Stimulated activated memory B cell treated with anti-CD40 and anti-IgM and Interleukin-4, amounts not matched to agents 10 μg/mL and 1 μg/mL and 100 μg/mL, for 72 hours (primary cell): ENCODE measurements around the gene ARL13B.
A peak's percentile ranks its signal among the peaks of the same experiment; 100 is the strongest.

Experiments used
- ATAC-seq: fragments of 150-1000 bp; cut with Tn5 transposase; 2 replicates; pipeline ENCODE4 v1.10.0; 2021
- H3K27ac Mint-ChIP-seq: one replicate; pipeline ENCODE4 v1.8.0; 2022; ENCODE audit warnings: mild to moderate bottlenecking, mixed read lengths
- H3K27me3 Mint-ChIP-seq: one replicate; pipeline ENCODE4 v1.8.0; 2022; ENCODE audit warnings: mixed read lengths
- H3K36me3 Mint-ChIP-seq: one replicate; pipeline ENCODE4 v1.8.0; 2022; ENCODE audit warnings: mixed read lengths
- H3K4me1 Mint-ChIP-seq: one replicate; pipeline ENCODE4 v1.8.0; 2022; ENCODE audit warnings: mixed read lengths
- H3K4me3 Mint-ChIP-seq: one replicate; pipeline ENCODE4 v1.8.0; 2022; ENCODE audit warnings: mild to moderate bottlenecking, moderate library complexity, mixed read lengths
- H3K9me3 Mint-ChIP-seq: one replicate; pipeline ENCODE4 v1.8.0; 2022; ENCODE audit warnings: mixed read lengths

The ARL13B gene

DNA sequence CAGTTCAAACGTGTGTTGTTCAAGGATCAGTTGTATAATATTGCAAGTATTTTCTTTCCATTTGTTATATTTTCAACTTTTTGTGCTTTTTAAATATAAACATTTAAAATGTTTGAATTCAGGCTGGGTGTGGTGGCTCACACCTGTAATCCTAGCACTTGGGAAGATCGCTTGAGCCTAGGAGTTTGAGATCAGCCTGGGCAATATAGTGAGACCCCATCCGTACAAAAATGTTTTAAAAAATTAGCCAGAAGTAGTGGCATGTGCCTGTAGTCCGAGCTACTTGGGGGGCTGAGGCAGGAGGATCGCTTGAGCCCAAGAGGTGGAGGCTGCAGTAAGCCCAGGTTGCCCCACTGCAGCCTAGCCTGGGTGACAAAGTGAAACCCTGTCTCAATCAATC is 4.7 kb downstream of the ARL13B start:
- ATAC-seq, result no peak
- Mint-ChIP-seq H3K27me3 (no peaks in the 10 kb centered on the region), H3K4me3 (no peak overlapping the region), H3K4me1 (peaks cover 14% of the 10 kb centered on the region), H3K9me3 (no peaks in the 10 kb centered on the region), H3K36me3 (no peaks in the 10 kb centered on the region), H3K27ac (no peak overlapping the region)

GRCh38 chr3:93988283-93988682 is 8.3 kb downstream of the ARL13B start:
- Mint-ChIP-seq H3K9me3 (no peaks in the 10 kb centered on the region), H3K4me1 (no peaks in the 10 kb centered on the region), H3K36me3 (no peaks in the 10 kb centered on the region), H3K27ac (no peak overlapping the region), H3K27me3 (no peaks in the 10 kb centered on the region), H3K4me3 (no peak overlapping the region)
- ATAC-seq, result no peak

DNA sequence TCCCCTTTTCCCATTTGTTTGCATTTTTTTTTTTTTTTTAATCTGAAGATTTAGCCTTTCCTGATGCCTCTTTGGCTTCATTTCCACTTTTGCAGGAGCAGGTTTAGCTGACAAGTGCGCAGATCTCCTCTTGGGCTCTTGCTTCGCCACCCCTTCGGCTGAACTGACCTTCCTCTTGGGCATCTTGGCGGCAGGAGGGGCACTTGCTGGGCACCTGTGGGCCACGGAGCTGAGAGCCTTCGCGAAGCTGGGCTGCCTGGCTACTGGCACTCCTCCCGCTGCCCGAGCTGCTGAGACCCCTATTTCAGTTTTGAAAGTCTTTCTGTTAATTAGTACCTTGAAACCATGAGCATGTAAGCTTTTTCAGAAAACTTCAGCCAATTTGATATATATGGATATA is 8.8 kb downstream of the ARL13B start:
- H3K27ac Mint-ChIP-seq, result no peak overlapping the region
- H3K36me3 Mint-ChIP-seq, result no peaks in the 10 kb centered on the region
- no peaks in the 10 kb centered on the region for H3K9me3 Mint-ChIP-seq
- ATAC-seq, result no peak
- H3K4me1 Mint-ChIP-seq, result no peaks in the 10 kb centered on the region
- no peak overlapping the region for H3K4me3 Mint-ChIP-seq
- no peaks in the 10 kb centered on the region for H3K27me3 Mint-ChIP-seq

- no peaks in the 10 kb centered on the region for H3K36me3 Mint-ChIP-seq
- no peak for ATAC-seq
Observed at GRCh38 chr3:93989241-93989640, 9.3 kb downstream of the ARL13B start.

GRCh38 chr3:93991631-93992030 is 11.7 kb downstream of the ARL13B start:
- no peaks in the 10 kb centered on the region for H3K4me1 Mint-ChIP-seq
- H3K27me3 Mint-ChIP-seq, result no peaks in the 10 kb centered on the region
- no peaks in the 10 kb centered on the region for H3K9me3 Mint-ChIP-seq
- ATAC-seq, result no peak
- no peaks in the 10 kb centered on the region for H3K36me3 Mint-ChIP-seq
- no peak overlapping the region for H3K27ac Mint-ChIP-seq
- H3K4me3 Mint-ChIP-seq, result no peak overlapping the region

More at GRCh38 chr3:93989241-93989640, 9.3 kb downstream of the ARL13B start:
- H3K4me3 Mint-ChIP-seq, result no peak overlapping the region
- no peaks in the 10 kb centered on the region for H3K27me3 Mint-ChIP-seq
- no peaks in the 10 kb centered on the region for H3K4me1 Mint-ChIP-seq
- H3K9me3 Mint-ChIP-seq, result no peaks in the 10 kb centered on the region
- H3K27ac Mint-ChIP-seq, result no peak overlapping the region

- H3K4me1 Mint-ChIP-seq, result no peaks in the 10 kb centered on the region
Observed at GRCh38 chr3:93992207-93992606, 12.3 kb downstream of the ARL13B start.

DNA sequence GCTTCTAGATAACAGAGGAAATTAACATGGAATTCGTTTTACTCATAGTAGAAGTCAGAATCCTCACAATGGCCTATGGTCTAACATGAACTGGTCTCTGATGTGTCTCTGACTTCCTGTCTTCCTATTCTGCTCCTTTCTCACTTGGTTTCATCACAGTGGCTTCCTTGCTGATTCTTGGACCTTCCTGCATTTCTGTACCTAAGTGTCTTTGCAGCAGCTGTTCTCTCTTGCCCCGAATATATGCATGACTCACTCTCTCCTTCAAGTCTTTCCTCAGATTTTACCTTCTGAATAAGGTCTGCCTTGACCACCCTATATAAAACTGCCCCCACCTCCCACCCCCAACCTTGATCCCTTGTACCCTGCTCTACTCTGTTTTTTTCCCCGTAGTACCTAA is 14.1 kb downstream of the ARL13B start:
- no peak for ATAC-seq
- H3K4me3 Mint-ChIP-seq, result no peak overlapping the region
- no peaks in the 10 kb centered on the region for H3K27me3 Mint-ChIP-seq
- H3K36me3 Mint-ChIP-seq, result peaks cover 9% of the 10 kb centered on the region
- H3K4me1 Mint-ChIP-seq, result no peaks in the 10 kb centered on the region
- H3K9me3 Mint-ChIP-seq, result no peaks in the 10 kb centered on the region
- H3K27ac Mint-ChIP-seq, result no peak overlapping the region

More at GRCh38 chr3:93992207-93992606, 12.3 kb downstream of the ARL13B start:
- Mint-ChIP-seq H3K9me3 (no peaks in the 10 kb centered on the region), H3K4me3 (no peak overlapping the region), H3K27me3 (no peaks in the 10 kb centered on the region), H3K36me3 (no peaks in the 10 kb centered on the region), H3K27ac (no peak overlapping the region)
- no peak for ATAC-seq

- Mint-ChIP-seq H3K4me1 (peaks cover 8% of the 10 kb centered on the region), H3K27ac (no peak overlapping the region), H3K27me3 (no peaks in the 10 kb centered on the region), H3K9me3 (no peaks in the 10 kb centered on the region), H3K36me3 (peaks cover 10% of the 10 kb centered on the region), H3K4me3 (no peak overlapping the region)
- no peak for ATAC-seq
Observed at GRCh38 chr3:94001191-94001590, 21.2 kb downstream of the ARL13B start.

DNA sequence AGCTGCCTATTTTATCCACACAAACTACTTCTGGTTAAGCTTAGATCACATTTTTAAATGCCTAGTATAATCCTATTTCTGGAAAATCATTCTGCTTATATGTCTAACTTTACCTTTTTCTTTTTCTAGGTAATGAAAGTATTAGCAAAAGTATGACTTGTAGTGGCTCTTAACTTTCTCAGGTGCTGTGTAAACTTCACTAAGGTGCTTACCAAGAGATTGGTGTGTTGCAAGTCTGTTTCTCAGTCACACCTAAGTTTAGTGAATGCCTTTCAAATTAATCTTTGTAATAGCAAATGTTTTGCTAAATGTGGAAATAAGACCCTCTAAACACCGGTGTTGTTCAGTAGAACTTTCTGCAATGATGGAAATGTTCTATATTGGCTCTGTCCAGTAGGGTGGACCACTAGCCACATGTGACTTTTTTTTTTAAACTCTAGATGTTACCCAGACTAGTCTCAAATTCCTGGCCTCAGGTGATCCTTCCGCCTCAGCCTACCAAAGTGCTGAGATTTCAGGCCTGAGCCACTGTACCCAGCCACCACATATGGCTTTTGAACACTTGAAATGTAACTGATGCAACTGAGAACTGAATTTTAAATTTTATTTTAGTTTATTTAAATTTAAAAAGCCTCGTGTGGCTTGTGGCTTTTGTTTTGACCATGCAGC is 22.0 kb downstream of the ARL13B start:
- Mint-ChIP-seq H3K4me1 (peaks cover 12% of the 10 kb centered on the region), H3K4me3 (no peak overlapping the region), H3K27me3 (no peaks in the 10 kb centered on the region), H3K9me3 (no peaks in the 10 kb centered on the region), H3K27ac (no peak overlapping the region), H3K36me3 (peaks cover 15% of the 10 kb centered on the region)
- ATAC-seq, result no peak

DNA sequence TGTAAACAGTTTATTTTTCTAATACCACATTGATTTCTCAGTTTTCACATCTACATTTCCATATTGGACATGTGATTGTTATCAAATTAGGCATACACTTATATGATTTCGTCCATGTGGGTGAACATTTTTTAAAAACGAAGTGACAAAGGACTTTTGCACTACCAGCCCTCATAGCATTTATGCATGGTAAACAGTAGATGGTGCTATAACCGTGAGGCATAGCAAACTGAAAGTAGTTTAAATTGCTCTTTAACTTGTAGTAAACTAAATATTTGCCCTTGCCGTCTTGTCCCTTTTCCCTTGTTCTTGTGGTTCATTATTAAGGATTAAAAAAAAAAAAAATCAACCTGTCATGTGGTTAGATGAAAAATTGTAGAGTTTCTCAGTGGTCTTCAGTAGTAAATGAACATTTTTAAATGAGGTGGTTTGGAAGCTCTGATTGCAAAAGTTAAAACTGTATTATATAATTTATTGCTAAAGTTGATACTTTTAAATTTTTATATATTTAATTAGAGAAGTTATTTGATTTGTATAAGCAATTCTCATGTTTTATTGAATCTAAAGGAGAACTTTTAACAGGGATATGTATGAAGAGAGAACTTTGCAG is 24.5 kb downstream of the ARL13B start:
- Mint-ChIP-seq H3K27ac (peak overlapping the region; percentile 70), H3K4me1 (peaks cover 12% of the 10 kb centered on the region), H3K4me3 (peak overlapping the region; percentile 60), H3K27me3 (no peaks in the 10 kb centered on the region), H3K9me3 (no peaks in the 10 kb centered on the region), H3K36me3 (peaks cover 6% of the 10 kb centered on the region)
- no peak for ATAC-seq

- peaks cover 12% of the 10 kb centered on the region for H3K4me1 Mint-ChIP-seq
- H3K27ac Mint-ChIP-seq, result no peak overlapping the region
- H3K36me3 Mint-ChIP-seq, result peaks cover 28% of the 10 kb centered on the region
- H3K9me3 Mint-ChIP-seq, result no peaks in the 10 kb centered on the region
- ATAC-seq, result no peak
- no peak overlapping the region for H3K4me3 Mint-ChIP-seq
- H3K27me3 Mint-ChIP-seq, result no peaks in the 10 kb centered on the region
Observed at GRCh38 chr3:94008253-94008652, 28.3 kb downstream of the ARL13B start.

DNA sequence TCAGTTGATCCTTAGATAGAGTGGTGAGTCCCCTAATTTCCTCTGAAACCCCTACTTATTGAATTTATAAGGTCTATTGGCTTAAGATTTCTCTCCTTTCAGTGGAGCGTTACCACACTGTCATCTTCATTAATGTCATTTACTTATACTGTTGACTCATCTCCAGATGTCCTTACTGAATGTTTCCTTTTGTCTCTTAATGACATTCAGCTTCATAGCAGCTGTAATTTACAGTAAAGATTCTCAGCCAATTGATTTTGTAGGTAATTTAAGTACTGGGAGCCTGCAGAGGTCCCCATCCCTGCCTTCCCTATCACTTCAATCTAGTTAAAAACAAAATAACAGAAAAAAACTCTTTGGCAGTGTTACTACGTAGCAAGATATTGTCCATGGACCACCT is 29.7 kb downstream of the ARL13B start:
- Mint-ChIP-seq H3K4me3 (no peak overlapping the region), H3K27ac (no peak overlapping the region), H3K36me3 (peaks cover 30% of the 10 kb centered on the region), H3K4me1 (peaks cover 7% of the 10 kb centered on the region), H3K9me3 (no peaks in the 10 kb centered on the region), H3K27me3 (no peaks in the 10 kb centered on the region)
- no peak for ATAC-seq

DNA sequence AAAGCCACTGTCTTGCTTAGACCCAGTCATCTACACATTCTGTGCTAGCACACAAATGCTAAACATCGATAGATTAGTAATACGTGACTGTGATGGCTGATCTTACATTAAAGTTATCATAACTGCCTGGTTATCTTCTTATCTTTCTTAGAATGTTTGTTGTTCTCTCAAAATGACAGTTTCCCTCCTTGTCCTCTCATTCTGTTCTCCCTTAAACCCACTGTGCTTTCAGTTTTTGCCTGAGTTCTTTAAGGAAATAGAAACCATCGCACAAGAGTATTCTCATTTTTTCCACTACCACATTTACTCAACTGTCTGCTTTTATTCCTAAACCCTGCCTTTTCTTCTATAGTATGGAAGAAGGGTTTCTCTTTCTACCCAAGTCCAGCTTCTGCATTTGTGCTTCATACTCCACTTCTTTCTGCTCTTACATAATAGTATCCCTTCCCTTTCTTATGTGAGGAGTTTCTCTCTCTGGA is 31.3 kb downstream of the ARL13B start:
- H3K4me3 Mint-ChIP-seq, result no peak overlapping the region
- no peak for ATAC-seq
- no peaks in the 10 kb centered on the region for H3K9me3 Mint-ChIP-seq
- H3K36me3 Mint-ChIP-seq, result peaks cover 28% of the 10 kb centered on the region
- peaks cover 10% of the 10 kb centered on the region for H3K4me1 Mint-ChIP-seq
- no peak overlapping the region for H3K27ac Mint-ChIP-seq
- H3K27me3 Mint-ChIP-seq, result no peaks in the 10 kb centered on the region

DNA sequence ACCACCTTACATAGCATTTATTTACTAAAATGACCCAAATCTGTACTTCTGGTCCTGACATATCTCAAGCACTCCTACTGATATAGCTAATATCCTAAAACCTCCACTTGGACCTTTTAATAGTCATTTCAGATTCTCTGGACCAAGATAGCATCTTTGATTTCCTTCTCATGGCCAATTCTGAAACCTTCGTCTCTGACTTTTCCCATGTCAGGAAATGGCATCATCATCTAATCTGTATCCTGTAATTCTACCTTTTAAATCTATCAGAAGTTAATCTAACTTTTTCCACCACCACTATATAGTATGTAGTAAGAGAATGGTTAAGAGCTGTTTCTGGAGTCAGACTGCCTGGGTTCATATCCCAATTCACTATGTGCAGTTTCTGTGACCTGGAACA is 32.2 kb downstream of the ARL13B start:
- no peak overlapping the region for H3K27ac Mint-ChIP-seq
- no peaks in the 10 kb centered on the region for H3K9me3 Mint-ChIP-seq
- H3K4me3 Mint-ChIP-seq, result no peak overlapping the region
- no peak for ATAC-seq
- peaks cover 8% of the 10 kb centered on the region for H3K4me1 Mint-ChIP-seq
- H3K36me3 Mint-ChIP-seq, result peaks cover 24% of the 10 kb centered on the region
- H3K27me3 Mint-ChIP-seq, result no peaks in the 10 kb centered on the region

- Mint-ChIP-seq H3K4me3 (no peak overlapping the region), H3K9me3 (no peaks in the 10 kb centered on the region), H3K4me1 (peaks cover 8% of the 10 kb centered on the region), H3K36me3 (peaks cover 24% of the 10 kb centered on the region), H3K27me3 (no peaks in the 10 kb centered on the region), H3K27ac (no peak overlapping the region)
- ATAC-seq, result no peak
Observed at GRCh38 chr3:94015025-94015424, 35.1 kb downstream of the ARL13B start.

DNA sequence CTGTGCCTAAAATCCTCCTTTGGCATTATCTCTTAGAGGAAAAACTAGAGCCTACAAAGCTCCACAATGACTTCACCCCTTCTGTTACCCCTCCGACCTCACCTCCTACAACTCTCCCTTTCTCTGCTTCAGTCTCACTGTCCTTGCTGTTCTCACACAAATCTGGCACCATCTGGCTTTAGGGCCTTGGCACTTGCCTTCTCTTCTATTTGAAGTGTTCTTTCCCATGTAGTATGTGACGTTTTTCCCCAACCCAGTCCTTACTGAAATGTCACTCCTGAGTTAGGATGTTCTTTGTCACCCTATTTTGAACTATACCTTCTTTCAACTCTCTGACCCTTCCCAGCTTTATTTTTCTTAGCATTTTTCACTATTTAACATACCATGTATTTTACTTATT is 39.7 kb downstream of the ARL13B start:
- Mint-ChIP-seq H3K27me3 (no peaks in the 10 kb centered on the region), H3K27ac (no peak overlapping the region), H3K4me1 (peaks cover 6% of the 10 kb centered on the region), H3K36me3 (no peaks in the 10 kb centered on the region), H3K4me3 (no peak overlapping the region), H3K9me3 (no peaks in the 10 kb centered on the region)
- ATAC-seq, result no peak
